HuH-7.5 (cell line): Measurements from ENCODE around the gene COA4.
"Not testable (repeated sequence)": the region's sequence is repeated elsewhere in the genome, so short reads cannot be mapped to it uniquely, and the experiment has no call there.

Source experiments
- DNase-seq: peaks from one replicate; pipeline ENCODE4 v3.0.0; 2011; ENCODE audit warnings: low spot score

COA4 gene

DNA sequence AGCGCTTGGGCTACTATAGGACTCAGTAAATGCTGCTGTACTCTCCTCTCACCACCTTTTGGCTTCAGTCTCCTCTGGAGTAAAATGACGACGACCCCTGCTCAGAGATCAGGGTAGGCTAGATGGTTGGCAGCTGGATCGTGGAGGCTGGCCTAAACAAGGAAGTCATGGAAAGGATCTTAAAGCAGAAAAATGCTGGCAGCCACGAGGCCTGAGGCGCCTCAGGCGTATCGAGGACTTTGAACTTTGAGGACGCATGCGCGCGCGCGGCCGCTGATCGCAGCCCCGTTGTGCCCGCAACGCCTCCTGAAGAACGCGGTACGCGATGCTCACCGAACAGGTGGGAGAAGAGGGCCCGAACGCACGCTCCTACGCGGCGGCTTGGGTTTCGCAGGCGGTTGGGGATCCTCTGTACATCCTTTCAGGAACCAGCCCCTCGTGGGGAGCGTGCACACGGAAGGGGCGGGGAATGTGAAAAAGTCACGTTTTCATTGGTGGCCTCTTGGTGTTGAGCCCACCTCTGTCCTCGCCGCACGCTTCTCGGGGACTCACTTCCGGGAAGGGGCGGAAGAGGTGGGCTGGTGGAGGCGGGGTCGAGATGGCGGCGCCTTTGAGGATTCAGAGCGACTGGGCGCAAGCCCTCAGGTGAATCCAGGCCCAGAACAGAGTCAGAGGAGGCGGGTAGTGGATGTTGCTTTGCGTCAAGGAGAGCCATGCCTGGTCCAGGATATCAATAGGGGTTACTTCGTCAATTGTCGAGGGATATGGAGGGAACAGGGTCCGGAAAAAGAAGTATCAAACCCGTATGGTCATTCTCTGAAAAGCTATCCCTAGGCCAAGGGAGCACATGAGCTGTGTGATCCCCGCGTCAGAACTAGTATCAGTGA, at the start of gene COA4, which contains the start of gene PAAF1:
Gene COA4, minus strand, starts transcription at position 423 of the 887 bp plus-strand sequence. CDS start 3,468 bp downstream, outside the sequence.
Gene PAAF1, plus strand, starts transcription at position 576 of the 887 bp plus-strand sequence. Its CDS starts 23 bp downstream, at position 599.
- DNase-seq: peak; percentile 91

DNA sequence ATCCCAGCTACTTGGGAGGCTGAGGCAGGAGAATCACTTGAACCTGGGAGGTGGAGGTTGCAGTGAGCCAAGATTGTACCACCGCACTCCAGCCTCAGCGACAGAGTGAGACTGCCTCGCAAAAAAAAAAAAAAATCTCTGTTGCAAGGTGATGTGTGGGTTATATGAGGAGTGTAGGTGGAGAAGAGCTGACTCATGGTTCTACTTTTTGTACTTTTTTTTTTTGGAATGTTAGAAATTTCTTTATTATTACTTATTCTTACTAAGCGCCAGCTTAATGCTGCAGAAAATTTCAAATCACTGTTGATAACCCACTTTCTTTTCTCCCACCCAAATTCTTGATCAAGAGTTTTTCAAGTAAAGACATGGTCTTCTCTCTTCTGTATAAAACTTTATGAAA, 44.5 kb upstream of the COA4 start:
- DNase-seq: no peak

DNA sequence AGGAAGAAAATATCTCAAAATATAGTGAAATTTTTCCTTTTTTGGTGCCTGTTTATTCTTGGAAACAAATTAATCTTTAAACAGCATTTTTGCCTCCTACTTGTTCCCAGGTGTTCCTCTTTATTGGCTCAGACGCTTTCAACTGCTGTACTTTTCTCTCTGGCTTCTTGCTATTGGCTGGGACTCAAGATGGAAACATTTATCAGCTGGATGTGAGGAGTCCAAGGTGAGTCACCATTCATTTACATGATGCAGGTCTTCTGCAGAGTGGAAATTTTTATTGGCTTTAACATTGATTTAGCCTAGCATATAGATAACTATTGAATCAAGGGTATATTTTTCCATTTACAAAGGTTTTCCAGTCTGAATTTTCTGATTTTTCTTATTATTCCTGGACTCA, 39.8 kb upstream of the COA4 start:
- DNase-seq: no peak

DNA sequence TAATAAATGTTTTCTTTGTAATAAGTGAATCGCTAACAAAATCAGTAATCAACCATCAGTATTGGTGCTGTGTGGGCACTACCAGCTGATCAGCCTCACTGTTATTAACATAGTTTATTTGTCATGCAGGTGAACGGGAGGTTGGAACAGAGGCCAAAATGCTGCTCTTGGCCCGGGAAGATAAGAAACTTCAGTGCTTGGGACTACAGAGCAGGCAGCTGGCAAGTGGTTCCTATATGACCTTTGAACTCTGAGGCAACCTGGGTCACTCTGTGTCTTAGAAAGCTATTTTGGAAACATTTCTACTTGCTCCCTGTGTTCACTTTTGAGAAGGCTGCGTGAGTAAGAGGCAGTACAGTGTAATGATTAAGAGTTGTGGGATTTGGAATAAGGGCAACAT, 37.6 kb upstream of the COA4 start:
- DNase-seq: no peak

DNA sequence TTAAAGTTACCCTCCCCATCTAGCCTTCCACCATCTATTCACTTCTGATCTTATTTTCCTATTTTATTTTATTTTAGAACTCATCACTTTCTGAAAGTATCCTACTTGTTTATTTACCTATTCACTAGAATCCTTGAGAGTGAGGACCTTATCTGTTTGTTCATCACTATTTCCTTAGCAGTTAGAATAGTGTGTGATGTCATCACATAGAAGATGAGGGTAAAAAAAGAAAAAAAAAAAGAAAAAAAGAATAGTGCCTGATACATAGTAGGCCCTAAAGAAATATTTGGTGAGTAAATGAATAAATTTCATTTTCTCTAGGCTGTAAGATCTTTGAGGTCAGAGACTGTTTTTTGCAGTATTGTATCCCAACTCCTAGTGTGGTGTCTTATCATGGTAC, 36.8 kb upstream of the COA4 start:
- no peak for DNase-seq

DNA sequence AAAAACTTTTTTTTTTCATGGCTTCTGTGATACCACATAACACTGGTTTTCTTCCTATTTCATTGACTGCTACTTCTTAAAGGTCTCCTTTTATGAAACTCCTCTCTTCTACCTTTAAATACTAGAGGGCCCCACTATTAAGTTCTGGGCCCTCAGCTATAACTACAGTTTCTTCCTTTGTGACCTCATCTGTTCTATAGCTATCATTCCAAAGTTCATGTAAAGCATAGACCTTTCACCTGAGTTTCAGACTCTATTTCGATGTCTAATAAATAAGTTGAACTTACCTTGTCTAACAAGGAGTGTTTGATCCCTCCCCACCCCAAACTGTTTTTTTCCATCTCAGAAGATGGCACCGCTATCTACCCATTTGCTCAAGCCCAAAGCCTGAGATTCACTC, 35.4 kb upstream of the COA4 start:
- DNase-seq: no peak

DNA sequence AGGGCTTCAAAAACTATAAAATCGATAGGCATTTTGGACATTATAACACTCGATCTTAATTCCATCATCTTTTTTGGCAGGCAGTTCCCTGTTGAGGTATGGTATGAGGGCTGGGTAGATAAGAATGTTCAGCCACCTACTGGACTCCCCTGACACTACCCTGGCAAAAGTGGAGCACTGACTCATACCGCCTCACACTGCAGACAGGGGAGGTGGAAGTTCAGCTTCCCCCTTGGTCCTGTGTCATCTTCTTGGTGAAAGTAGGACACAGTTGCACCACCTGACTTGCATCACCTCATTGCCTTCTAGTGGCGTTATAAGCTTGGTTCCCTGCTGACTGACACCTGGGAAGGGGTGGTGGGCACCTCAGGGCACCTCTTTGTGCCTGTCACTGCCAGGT, 30.5 kb upstream of the COA4 start:
- DNase-seq: no peak

DNA sequence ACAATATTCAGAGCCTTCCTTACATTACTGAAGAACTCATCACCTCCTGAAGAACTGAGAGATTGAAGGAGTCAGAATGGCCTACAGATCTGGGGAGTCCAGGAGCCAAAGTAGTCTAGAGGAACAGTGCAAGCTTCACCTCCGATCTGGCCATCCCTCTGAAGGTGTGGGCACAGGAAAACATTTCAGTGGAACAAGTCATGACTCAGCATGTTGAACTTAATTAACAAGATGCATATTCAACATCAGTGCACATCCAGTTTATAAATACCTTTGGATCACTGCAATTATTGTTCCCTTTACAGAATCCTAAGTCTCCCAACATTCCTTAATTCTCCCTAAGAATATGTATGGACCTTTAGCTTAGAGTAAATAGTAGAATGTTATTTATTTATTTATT, 25.7 kb upstream of the COA4 start:
- no peak for DNase-seq

DNA sequence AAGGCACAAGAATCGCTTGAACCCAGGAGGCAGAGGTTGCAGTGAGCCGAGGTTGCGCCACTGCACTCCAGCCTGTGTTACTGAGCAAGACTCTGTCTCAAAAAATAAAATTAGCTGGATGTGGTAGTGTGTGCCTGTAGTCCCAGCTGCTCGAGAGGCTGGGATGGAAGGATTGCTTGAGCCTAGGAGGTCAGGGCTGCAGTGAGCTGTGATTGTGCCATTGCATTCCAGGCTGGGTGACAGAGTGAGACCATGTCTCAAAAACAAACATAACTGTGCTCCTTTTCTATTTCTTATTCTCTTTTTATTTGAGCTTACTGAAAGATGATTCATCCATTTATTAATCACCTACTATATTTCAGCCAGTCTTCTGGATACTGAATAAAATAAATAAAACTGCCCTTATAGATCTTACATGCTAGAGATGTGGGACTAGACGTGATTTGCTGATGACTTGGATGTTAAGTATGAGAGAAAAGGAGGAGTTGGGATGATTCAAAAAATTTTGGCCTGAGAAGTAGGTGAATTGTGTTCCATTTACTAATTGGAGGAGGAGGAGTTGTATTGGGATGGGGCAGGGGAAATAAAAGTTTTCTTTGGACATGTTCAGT, 18.2 kb upstream of the COA4 start:
- DNase-seq: no peak

DNA sequence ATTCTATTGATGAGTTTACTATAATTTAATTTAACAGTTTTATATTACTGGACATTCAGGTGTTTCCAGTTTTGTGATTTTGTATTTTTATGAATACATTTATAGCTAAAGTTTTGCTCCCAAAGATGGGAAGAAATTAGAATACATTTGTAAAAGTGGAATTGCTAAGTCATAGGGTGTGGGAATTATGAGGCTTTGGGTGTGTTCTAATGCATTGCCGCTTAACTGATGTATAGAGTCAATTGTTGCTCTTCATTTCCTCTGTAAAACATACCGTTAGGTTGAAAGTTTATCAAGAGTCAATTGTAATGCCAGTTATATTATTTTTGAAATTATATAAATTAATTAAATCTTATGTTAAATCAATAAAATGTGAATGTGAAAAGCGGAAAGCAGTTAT, 16.4 kb upstream of the COA4 start:
- no peak for DNase-seq

DNA sequence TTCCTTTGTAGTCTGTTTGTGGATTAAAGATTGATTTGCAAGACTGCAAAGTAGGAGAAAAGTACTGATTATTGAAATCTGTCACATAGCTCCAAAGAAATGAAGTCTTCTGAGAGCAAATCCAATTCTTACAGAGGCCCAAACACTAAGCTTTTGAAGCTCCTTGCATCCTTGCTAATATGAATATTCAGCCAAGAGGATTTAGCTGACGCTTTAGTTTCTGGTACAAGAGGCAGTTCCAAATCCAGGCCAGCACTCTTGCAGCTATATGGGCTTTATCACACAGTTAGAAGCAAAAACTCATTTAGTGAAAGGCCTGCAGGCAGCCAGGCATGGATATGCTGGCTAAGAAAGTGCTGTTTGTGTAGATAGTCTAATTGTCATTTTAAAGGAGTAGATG, 12.9 kb upstream of the COA4 start:
- no peak for DNase-seq

DNA sequence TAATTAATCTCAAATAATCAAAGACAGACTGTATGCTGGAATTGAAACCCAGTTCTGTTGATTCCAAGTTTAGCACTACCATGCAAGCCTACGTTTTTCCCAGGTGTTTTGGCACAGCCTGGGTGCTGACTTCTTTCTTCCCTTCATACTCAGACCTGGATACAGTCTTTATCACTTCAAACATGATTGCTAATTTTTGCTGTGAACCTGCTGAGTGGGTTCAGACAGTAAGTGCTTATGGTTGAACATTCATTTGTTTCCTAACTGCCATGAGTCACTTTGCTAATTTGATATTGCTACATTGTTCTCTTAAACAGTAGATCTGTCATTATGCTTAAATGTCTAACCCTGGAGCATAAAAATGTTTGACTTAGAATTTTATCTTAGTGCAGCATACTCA, 12.4 kb upstream of the COA4 start:
- no peak for DNase-seq

DNA sequence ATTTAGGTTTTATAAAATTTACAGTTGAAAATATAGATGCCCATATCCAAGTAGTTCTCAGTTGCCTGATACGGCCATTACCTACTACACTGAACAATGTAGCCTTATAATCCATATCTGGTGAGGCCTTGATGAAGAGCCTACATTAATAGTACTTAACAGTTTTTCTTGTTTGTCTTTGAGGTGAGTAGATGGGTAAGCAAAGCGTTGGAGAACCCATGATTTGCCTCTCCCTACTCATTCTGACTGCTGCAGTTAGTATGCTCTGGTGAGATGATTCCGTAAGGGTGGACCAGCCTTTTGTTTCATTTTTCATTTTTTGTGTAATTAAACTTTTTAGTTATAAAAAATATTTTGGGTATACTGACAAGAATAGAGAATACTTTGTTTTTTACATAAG, 11.6 kb upstream of the COA4 start:
- no peak for DNase-seq

DNA sequence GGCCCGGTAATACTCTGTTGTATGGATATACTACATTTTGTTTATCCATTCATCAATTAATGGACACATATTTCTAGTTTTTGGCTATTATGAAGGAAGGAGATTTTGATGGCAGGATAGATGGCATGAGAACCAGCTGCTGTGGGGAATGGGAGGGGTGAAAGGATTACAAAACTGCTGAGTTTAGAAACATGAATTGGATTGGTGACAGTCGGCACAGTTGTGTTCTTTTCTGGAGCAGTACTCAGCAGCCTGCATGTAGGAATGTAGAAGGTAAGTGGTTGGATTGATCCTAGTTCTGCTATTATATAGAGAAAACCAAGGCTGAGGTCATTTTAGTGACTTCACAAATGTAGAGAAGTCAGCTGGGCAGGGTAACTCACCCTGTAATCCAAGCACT, 7.2 kb upstream of the COA4 start:
- DNase-seq: no peak

DNA sequence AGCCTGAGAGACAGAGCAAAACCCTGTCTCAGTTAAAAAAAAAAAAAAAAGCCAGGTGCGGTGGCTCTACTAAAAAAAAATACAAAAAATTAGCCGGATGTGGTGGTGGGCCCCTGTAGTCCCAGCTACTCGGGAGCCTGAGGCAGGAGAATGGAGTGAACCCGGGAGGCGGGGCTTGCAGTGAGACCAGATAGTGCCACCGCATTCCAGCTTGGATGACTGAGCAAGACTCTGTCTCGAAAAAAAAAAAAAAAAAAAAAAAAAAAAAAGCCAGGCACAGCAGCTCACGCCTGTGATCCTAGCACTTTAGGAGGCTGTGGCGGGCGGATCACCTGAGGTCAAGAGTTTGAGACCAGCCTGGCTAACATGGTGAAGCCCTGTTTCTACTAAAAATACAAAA, 3.8 kb upstream of the COA4 start:
- not testable (repeated sequence) for DNase-seq

DNA sequence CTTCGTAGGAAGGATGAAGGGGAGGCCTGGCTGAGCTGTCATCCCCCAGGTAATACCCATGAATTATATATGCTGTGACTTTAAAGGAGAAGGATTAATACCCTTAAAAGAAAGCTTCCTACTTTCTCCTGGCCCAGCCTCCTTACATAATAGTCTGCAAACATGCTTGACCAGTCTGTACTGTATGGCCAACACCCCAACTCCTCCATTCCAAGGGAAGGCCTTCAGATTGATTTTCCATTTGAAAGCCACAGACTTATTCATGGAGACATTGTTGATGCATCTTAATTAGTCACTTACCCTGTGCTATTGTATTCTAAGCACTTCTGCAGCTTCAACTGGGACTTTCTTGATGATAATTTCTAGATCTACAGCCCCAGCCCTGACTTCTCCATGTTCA, 2.1 kb upstream of the COA4 start:
- DNase-seq: no peak

DNA sequence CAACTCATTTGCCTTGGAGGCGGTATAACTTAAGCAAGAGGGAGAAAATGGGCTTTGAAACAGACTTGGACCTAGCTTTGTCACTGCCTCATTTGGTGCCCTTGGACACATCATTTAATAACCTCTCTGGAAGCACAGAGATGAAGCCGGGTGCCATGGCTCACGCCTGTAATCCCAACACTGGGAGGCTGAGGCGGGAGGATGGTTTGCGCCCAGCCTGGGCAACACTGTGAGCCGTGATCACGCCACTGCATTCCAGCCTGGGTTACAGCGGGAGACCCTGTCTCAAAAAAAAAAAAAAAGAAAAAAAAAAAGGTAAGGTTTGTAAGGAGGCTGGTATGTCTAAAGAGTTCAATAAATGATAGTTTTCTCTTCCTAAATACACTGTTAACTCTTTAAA, 806 bp downstream of the COA4 start:
- DNase-seq: no peak

DNA sequence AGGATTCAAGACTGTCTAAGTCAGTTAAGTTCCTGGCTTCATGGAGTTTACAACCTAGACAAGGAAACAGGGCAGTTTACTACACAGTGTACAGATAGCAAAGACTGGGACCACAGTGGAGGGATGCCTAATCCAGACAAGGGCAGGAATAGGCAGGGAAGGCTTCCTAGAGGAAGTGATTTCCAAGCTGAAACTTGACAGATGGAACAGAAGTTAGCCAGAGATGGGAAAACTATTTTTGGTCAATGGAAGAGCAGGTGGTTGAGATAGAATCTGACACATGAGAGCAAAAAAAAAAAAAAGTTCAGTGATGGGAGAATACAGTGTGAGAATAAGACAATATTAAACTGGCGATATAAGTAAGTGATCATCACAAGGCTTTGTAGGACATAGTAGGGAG, 1.3 kb downstream of the COA4 start:
- DNase-seq: no peak

DNA sequence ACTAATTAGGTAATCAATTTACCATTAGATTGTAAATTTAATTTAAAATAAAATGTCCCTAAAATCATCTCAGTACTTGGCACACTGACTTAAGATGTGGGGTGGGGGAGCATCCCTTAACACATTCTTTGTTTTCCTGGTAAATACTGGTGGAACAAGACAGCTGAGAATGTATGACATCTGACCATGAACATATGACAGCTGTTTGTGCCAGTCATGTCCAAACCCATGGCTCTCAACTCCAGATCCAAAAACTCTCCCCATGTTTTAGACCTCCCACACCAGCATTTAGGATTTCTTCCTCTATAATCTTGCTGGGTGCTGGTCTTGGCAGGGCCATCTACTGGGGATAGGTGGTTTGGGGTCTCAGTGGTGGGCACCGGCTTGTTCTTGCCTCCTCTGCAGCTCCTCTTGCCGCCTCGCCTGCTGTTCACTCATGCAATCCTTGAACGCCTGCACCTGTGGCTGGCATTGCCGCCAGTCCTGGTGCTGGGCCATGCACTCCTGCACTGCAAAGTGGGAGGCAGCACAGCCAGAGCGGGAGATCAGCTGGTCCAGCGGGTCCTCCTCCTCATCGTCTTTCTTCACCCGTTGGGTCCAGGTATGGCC, 3.8 kb downstream of the COA4 start:
- DNase-seq: no peak

DNA sequence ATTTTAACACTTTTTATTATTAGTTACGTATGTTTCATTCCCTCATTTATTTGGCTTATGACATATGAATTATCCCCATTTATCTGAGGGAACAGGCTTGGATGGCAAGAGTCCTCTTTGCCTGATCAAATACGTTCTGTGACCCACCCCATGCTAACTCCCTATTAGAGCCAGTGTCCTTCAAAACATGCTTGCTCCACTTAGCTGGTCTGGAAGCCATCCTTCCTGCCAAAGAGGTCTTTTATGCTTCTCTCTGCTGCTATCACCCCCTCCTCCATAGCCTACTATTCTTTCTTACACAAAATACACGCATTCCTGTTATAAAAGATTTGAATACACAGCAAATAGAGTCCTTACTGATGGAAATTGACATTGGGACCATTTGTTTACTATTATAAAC, 6.4 kb downstream of the COA4 start:
- DNase-seq: no peak

DNA sequence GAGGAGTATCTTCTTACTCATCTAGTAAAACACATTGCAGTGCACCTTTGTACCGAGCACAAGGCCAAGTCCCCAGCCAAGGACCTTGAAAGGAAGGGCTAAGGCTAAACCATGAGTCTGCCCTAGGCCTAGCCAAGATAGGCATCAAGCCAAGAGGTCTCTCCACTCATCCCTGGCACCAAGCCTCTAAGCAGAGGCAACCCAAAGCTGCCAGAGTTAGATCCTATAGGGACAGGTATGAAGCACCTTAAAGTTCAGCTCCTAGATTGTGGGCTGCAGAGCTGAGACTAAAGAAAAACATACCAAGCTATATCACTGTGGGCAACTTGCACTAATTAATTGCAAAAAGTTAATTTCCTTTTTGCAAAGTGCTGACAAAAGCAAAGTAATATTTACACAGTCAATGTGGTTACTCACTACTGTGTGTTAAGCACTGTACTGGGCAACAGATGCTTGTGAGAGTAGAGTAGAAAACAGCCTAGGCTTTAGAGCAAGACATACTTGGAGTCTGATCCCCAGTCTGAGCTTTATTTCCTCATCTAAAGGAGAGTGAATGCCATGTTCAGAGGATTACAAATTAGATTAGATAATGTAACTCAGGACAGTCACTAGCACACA, 7.2 kb downstream of the COA4 start:
- no peak for DNase-seq

DNA sequence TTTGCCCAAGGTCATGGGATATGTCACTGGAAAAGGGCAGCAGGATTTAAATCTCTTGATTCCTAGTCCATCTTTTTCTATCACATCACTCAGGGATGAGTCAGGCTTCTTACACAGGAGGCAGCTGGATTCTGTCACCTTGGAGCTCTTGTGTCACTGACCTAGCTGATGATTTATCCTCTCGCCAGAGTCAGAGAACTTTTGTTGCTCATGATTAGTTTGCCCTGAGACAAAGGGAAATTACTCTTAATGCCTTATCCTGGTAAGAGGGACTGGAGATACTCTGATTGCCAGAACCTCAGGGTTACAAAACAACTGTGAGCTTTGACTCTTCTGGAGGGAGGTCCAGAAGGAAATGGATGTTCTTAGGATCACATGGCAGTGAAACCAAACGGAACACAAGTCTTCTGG, 10.1 kb downstream of the COA4 start:
- no peak for DNase-seq

DNA sequence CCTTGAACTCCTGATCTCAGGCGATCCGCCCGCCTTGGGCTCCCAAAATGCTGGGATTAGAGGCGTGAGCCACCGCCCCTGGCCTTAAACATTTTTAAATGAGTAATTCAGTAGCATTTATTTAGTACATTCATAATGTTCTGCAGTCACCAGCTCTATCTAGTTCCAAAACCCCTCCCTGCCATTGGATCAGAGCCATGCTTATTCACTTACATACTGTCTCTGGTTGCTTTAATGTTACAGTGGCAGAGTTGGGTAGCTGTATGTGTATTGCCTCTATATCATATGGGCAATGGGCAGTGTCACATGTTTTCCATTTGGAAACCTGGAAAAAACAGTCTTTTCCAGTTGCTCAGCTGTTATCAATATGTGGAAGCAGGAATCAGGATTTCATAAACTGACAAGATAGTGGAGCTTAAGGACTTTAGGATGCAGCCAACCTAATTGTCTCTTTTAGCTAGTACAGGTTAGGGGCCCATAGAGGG, 10.5 kb downstream of the COA4 start:
- no peak for DNase-seq
